Vagina (tissue), 2 donors: ENCODE results near the gene RTP5. TPM values are rescaled to one million over a fixed set of nuclear protein-coding genes. Genes with fewer than 3 reads are reported as not detected.

Experiments used
- DNase-seq, 2 donors: peaks; one replicate each; pipeline ENCODE4 v3.0.0-alpha.2; 2017; ENCODE audit errors: extremely low spot score in 2 of 2
- H3K27ac ChIP-seq: fragments of 200-600 bp; sonication (generic); one replicate; pipeline ENCODE4 v1.5.1; 2019
- H3K27me3 ChIP-seq: fragments of 200-600 bp; sonication (generic); one replicate; pipeline ENCODE4 v1.5.1; 2019
- H3K36me3 ChIP-seq, 2 donors: fragments of 200-600 bp; sonication (generic); one replicate each; pipeline ENCODE4 v1.5.1; 2017 to 2019
- H3K4me1 ChIP-seq: fragments of 200-600 bp; sonication (generic); one replicate; pipeline ENCODE4 v1.5.1; 2019
- H3K4me3 ChIP-seq, 2 donors: fragments of 200-600 bp; sonication (generic); 1 replicate in 1 of 2; 2 replicates in 1 of 2; pipeline ENCODE4 v1.5.1; 2016 to 2019
- H3K9me3 ChIP-seq: fragments of 200-600 bp; sonication (generic); one replicate; pipeline ENCODE4 v1.5.1; 2019
- CTCF ChIP-seq, 3 experiments: fragments of 450-650 bp in 2 of 3; fragments of 200-600 bp in 1 of 3; sonication (generic) in 1 of 3; IDR thresholded peaks; one replicate each; pipeline ENCODE4 v1.5.1; 2017 to 2019; ENCODE audit warnings: antibody characterized with exemption in 3 of 3, mild to moderate bottlenecking in 2 of 3, moderate library complexity in 2 of 3
- POLR2A ChIP-seq, 2 donors: fragments of 450-650 bp; IDR thresholded peaks; one replicate each; pipeline ENCODE4 v1.6.1; 2017; ENCODE audit warnings: antibody characterized with exemption in 2 of 2, mild to moderate bottlenecking in 2 of 2, moderate library complexity in 2 of 2
- POLR2AphosphoS5 ChIP-seq, 2 donors: sonication (generic); formaldehyde crosslinking; IDR thresholded peaks; one replicate each; pipeline ENCODE4 v1.9.0; 2017; ENCODE audit warnings: antibody characterized with exemption in 2 of 2, mild to moderate bottlenecking in 2 of 2, low read depth in 1 of 2; ENCODE audit not compliant: insufficient read depth in 1 of 2
- intact Hi-C: fragments of 100-400 bp; cut with DNase I; formaldehyde crosslinking; loops from one replicate; pipeline ENCODE4 v1.15.1; 2023
- total RNA-seq: library from RNA; depleted of rRNA; stranded (reverse); fragments of >200 nt; gene quantifications from one replicate; pipeline ENCODE4 v1.2.3, GENCODE V29; 2016

Gene RTP5
- total RNA-seq, 1 donor from 2014 or later: not detected

DNA sequence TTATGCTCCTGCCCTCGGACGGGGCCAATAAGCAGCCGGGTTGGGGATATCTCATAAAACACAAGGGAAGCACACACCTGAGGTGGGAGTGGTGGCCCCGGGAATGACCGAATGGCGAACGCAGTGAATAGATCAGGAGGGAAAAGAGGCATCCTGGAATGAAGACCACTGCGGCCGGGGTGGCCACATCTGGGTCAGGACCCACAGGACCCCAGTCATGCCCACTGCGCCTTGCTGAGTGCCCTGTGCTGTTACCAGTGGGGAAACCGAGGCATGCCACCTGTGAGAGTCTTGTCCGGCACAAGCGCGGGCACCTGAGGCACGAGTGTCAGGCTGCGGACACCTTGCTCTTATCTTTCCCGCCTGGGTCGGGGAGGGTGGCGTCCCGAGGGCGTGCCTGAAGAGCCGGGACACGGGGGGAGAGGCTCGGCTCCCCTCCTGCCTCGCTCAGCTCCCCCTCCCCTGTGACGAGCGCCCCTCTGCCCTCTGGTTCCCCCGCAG is 12.4 kb upstream of the RTP5 start:
- Histone ChIP-seq H3K4me1 (peaks cover 21% of the 10 kb centered on the region), H3K27ac (no peak overlapping the region), H3K36me3 (no peaks in the 10 kb centered on the region), H3K4me3 (no peak overlapping the region), H3K27me3 (no peaks in the 10 kb centered on the region), H3K9me3 (no peaks in the 10 kb centered on the region)
- no peak for TF ChIP-seq POLR2A (IDR thresholded peaks at IDR 0.05)
- TF ChIP-seq CTCF (IDR thresholded peaks at IDR 0.05): no peak
- no peak for TF ChIP-seq POLR2AphosphoS5 (IDR thresholded peaks at IDR 0.05; ENCODE audit: insufficient read depth in 1 of 2, low read depth in 1 of 2)
- intact Hi-C loops: no loop called here
- no peak for DNase-seq

GRCh38 chr2:241857572-241858121 is 11.9 kb upstream of the RTP5 start:
- no peak overlapping the region for H3K4me3 ChIP-seq
- peaks cover 21% of the 10 kb centered on the region for H3K4me1 ChIP-seq
- intact Hi-C loops: no loop called here
- H3K27me3 ChIP-seq: no peaks in the 10 kb centered on the region
- TF ChIP-seq POLR2AphosphoS5 (IDR thresholded peaks at IDR 0.05; ENCODE audit: insufficient read depth in 1 of 2, low read depth in 1 of 2) (no peak), POLR2A (IDR thresholded peaks at IDR 0.05) (no peak), CTCF (IDR thresholded peaks at IDR 0.05) (no peak)
- H3K36me3 ChIP-seq: no peaks in the 10 kb centered on the region
- peak overlapping the region; percentile 90 for H3K27ac ChIP-seq
- no peak for DNase-seq
- H3K9me3 ChIP-seq: no peaks in the 10 kb centered on the region

GRCh38 chr2:241858206-241859016 is 11.1 kb upstream of the RTP5 start, which contains the start of gene PDCD1:
TSS of gene PDCD1 (minus strand) at chr2:241858894. CDS start at chr2:241858838, 56 bp downstream.
- no peaks in the 10 kb centered on the region for H3K36me3 ChIP-seq
- H3K9me3 ChIP-seq: no peaks in the 10 kb centered on the region
- no peak for TF ChIP-seq POLR2AphosphoS5 (IDR thresholded peaks at IDR 0.05; ENCODE audit: insufficient read depth in 1 of 2, low read depth in 1 of 2)
- no peak for TF ChIP-seq CTCF (IDR thresholded peaks at IDR 0.05)
- TF ChIP-seq POLR2A (IDR thresholded peaks at IDR 0.05): no peak
- peak within 1 kb of the TSS; percentile 27 to 34 for H3K4me3 ChIP-seq
- H3K27ac ChIP-seq: peak within 1 kb of the TSS; percentile 90
- intact Hi-C loops: no loop called here
- H3K4me1 ChIP-seq: peaks cover 27% of the 10 kb centered on the region
- no peaks in the 10 kb centered on the region for H3K27me3 ChIP-seq
- DNase-seq: no peak

- Histone ChIP-seq H3K4me1 (peaks cover 31% of the 10 kb centered on the region), H3K27me3 (no peaks in the 10 kb centered on the region), H3K4me3 (peak overlapping the region in 1 of 2 donors; percentile 27), H3K36me3 (no peaks in the 10 kb centered on the region), H3K9me3 (no peaks in the 10 kb centered on the region), H3K27ac (peak overlapping the region; percentile 90)
- TF ChIP-seq POLR2AphosphoS5 (IDR thresholded peaks at IDR 0.05; ENCODE audit: insufficient read depth in 1 of 2, low read depth in 1 of 2) (no peak), CTCF (IDR thresholded peaks at IDR 0.05) (no peak), POLR2A (IDR thresholded peaks at IDR 0.05) (no peak)
- no peak for DNase-seq
- intact Hi-C loops: no loop called here
Measured at GRCh38 chr2:241859017-241859435, 10.5 kb upstream of the RTP5 start.
